Kidney (tissue), 22 donors: ENCODE data around the gene UBE4B. TPM values are rescaled to one million over a fixed set of nuclear protein-coding genes. Genes with fewer than 3 reads are reported as not detected.

Experiments used
- DNase-seq, 5 donors: peaks; one replicate each; pipeline ENCODE4 v3.0.0-alpha.2; 2013 to 2020
- FAIRE-seq: peaks from 2 replicates; lab custom pipeline; 2012; peaks lifted over from hg19 to GRCh38; lab: Jason Lieb, UNC
- H3K27ac ChIP-seq, 2 donors: one replicate each; pipeline ENCODE4 v1.7.0; 2013; ENCODE audit warnings: low read depth in 2 of 2, low read length in 2 of 2, inconsistent platforms in 1 of 2
- H3K27me3 ChIP-seq: one replicate; pipeline ENCODE4 v1.7.1; 2013; ENCODE audit warnings: low read length, inconsistent platforms; ENCODE audit not compliant: control insufficient read depth, insufficient read depth
- H3K36me3 ChIP-seq, 3 donors: one replicate each; pipeline versions ENCODE4 v1.7.0 to v1.7.1; 2013; ENCODE audit warnings: low read length in 3 of 3, control low read depth in 1 of 3, inconsistent platforms in 1 of 3; ENCODE audit not compliant: insufficient read depth in 3 of 3, control insufficient read depth in 2 of 3
- H3K4me1 ChIP-seq, 3 donors: one replicate each; pipeline versions ENCODE4 v1.7.0 to v1.7.1; 2013; ENCODE audit warnings: low read length in 3 of 3, inconsistent platforms in 1 of 3, low read depth in 1 of 3; ENCODE audit not compliant: control insufficient read depth in 2 of 3, insufficient read depth in 2 of 3
- H3K4me3 ChIP-seq, 3 donors: one replicate each; pipeline versions ENCODE4 v1.7.0 to v1.8.1; 2013; ENCODE audit warnings: low read length in 3 of 3, control low read depth in 1 of 3, inconsistent platforms in 1 of 3
- H3K9ac ChIP-seq, 3 donors: one replicate each; pipeline versions ENCODE4 v1.7.0 to v1.7.1; 2013; ENCODE audit warnings: low read length in 3 of 3, control low read depth in 1 of 3, inconsistent platforms in 1 of 3
- H3K9me3 ChIP-seq, 3 donors: one replicate each; pipeline versions ENCODE4 v1.7.0 to v1.7.1; 2013; ENCODE audit warnings: low read length in 3 of 3, control low read depth in 1 of 3, inconsistent platforms in 1 of 3; ENCODE audit not compliant: control insufficient read depth in 2 of 3, insufficient read depth in 1 of 3
- intact Hi-C: fragments of 100-400 bp; cut with DNase I; formaldehyde crosslinking; loops from one replicate; pipeline ENCODE4 v1.11.1; 2022
- long read RNA-seq, 10 donors: library from polyadenylated mRNA in 1 of 10; unstranded in 1 of 10; transcript quantifications; one replicate each; pipeline ENCODE4 v2.0.0 and lab custom pipeline, GENCODE V29; 2021 to 2026
- polyA plus RNA-seq: library from polyadenylated mRNA; stranded (reverse); fragments of 350-450 nt; fragmentation: Illumina TruSeq; extraction: RNeasy Lipid Tissue Mini Kit (QIAGEN cat#74804); gene quantifications from one replicate; pipeline ENCODE4 v1.2.3, GENCODE V29; 2014; ENCODE audit warnings: low read depth, low replicate concordance; ENCODE audit not compliant: insufficient read depth
- total RNA-seq: library from RNA; stranded (reverse); fragmentation: NEBNext Ultra II Directional; extraction: Animal tissue kit (Norgen Biotek cat#: 25700); gene quantifications from one replicate; pipeline ENCODE4 v1.2.1, GENCODE V29; 2021
- TF ChIP-seq, protein P1 (sequence below): IDR thresholded peaks from 3 replicates; pipeline ENCODE4 v1.5.1; 2012; ENCODE audit warnings: mild to moderate bottlenecking, moderate library complexity, borderline replicate concordance; ENCODE audit not compliant: insufficient read depth; ENCODE audit errors: extremely low read depth
- donor health status: control.
- donor health status: control.
- donor health status: control.
- donor health status: control.
- donor health status: control.
- donor health status: DM: yes; HTN: yes; CAD: no.
- donor health status: Normal renal cell carcinoma (clear cell type).

Gene UBE4B
- total RNA-seq (33.5 TPM), polyA plus RNA-seq (13.3 TPM)
- long read RNA-seq, donor 1, full-length matches to known transcripts, result 3 of 13 reads
- long read RNA-seq, donor 1, partial matches to known transcripts, result 10 of 13 reads
- long read RNA-seq, donor 1, other reads (novel, unspliced or antisense), result 0 of 13 reads
- long read RNA-seq, donor 2, full-length matches to known transcripts, result 1 of 9 reads
- long read RNA-seq, donor 2, partial matches to known transcripts, result 8 of 9 reads
- long read RNA-seq, donor 2, other reads (novel, unspliced or antisense), result 0 of 9 reads
- long read RNA-seq, donor 3, full-length matches to known transcripts, result 2 of 9 reads
- long read RNA-seq, donor 3, partial matches to known transcripts, result 7 of 9 reads
- long read RNA-seq, donor 3, other reads (novel, unspliced or antisense), result 0 of 9 reads
- long read RNA-seq, donor 4, partial matches to known transcripts, result 21 of 21 reads
- long read RNA-seq, donor 4, other reads (novel, unspliced or antisense), result 0 of 21 reads
- long read RNA-seq, donor 5, result 0 reads
- long read RNA-seq, donor 6, partial matches to known transcripts, result 0 of 1 reads
- long read RNA-seq, donor 6, other reads (novel, unspliced or antisense), result 0 of 1 reads
- long read RNA-seq, donor 7, partial matches to known transcripts, result 5 of 7 reads
- long read RNA-seq, donor 7, other reads (novel, unspliced or antisense), result 2 of 7 reads
- long read RNA-seq, donor 8, full-length matches to known transcripts, result 1 of 18 reads
- long read RNA-seq, donor 8, partial matches to known transcripts, result 17 of 18 reads
- long read RNA-seq, donor 8, other reads (novel, unspliced or antisense), result 0 of 18 reads
- long read RNA-seq, donor 9, result 0 reads
- long read RNA-seq, donor 10, partial matches to known transcripts, result 7 of 7 reads
- long read RNA-seq, donor 10, other reads (novel, unspliced or antisense), result 0 of 7 reads

DNA sequence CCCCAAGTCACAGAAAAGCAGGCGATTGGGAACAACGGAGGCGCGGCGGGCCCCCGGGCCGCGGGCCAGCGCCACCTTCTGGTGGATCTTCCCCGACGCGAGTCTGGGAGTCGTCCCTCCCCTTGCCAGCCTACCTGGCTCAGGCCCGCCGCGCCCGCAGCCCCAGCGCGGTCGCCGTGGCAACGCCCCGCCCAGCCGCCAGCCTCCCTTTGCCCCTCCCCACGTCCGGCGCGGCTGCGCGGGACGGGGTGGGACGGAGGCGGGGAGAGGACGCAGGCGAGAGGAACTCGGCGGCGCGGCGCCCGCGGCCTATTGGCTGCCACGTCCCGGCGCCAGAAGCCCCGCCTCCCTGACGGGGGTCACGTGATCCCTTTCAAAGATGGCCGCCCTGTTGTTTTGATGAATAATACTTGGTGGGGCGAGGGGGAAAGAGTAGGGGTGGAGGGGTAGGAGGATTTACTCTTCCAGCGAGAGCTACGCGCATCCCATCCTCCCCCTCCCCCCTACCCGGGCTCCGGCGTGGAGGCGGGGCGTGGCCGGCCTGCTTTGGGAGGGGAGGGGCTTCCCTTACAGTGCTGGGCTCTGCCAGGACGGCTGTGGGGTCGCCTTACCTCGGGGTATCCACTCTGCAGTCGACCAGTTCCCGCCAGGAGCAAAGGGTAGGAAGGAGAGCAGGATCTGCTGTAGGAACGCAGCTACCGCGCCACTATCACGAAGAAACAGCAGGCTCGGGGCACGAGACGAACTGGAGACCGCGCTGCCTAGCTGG is at the start of gene UBE4B:
UBE4B (plus strand) TSS at position 369 of the 769 bp plus-strand sequence. CDS start 713 bp downstream, outside the sequence.
- peaks cover 0 to 9% (median 0%) of the 10 kb centered on the region in 3 donors for H3K4me1 ChIP-seq
- intact Hi-C loops, result no loop called here
- TF ChIP-seq, protein P1, sequence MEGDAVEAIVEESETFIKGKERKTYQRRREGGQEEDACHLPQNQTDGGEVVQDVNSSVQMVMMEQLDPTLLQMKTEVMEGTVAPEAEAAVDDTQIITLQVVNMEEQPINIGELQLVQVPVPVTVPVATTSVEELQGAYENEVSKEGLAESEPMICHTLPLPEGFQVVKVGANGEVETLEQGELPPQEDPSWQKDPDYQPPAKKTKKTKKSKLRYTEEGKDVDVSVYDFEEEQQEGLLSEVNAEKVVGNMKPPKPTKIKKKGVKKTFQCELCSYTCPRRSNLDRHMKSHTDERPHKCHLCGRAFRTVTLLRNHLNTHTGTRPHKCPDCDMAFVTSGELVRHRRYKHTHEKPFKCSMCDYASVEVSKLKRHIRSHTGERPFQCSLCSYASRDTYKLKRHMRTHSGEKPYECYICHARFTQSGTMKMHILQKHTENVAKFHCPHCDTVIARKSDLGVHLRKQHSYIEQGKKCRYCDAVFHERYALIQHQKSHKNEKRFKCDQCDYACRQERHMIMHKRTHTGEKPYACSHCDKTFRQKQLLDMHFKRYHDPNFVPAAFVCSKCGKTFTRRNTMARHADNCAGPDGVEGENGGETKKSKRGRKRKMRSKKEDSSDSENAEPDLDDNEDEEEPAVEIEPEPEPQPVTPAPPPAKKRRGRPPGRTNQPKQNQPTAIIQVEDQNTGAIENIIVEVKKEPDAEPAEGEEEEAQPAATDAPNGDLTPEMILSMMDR, result peak; percentile 86
- FAIRE-seq, result no peak
- peak within 1 kb of the TSS; percentile 96 to 99 (median 96) for H3K4me3 ChIP-seq
- peak; percentile 99 to 100 (median 100) for DNase-seq
- H3K27me3 ChIP-seq, result no peaks in the 10 kb centered on the region
- H3K9me3 ChIP-seq, result no peaks in the 10 kb centered on the region
- H3K27ac ChIP-seq, result peak within 1 kb of the TSS; percentile 94 to 97
- no peaks in the 10 kb centered on the region for H3K36me3 ChIP-seq
- peak within 1 kb of the TSS; percentile 61 to 98 (median 91) for H3K9ac ChIP-seq

DNA sequence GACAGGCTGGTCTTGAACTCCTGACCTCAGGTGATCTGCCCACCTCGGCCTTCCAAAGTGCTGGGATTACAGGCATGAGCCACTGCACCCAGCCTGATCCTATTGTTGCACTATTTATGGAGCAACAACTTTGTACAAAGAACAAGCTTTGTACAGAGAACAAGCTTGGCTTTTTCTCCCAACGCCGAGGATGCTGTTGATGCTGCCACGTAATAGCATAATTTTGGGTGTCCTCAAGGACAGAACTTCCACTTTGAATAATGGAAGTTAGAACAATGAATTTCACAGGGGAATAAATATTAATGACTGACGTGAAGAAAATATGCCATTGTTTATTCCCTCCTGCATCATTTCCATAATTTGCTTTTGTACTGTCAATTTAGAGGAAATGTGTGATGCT is 48.5 kb upstream of the UBE4B start:
- TF ChIP-seq, protein P1, result no peak
- intact Hi-C loops, result no loop called here
- no peaks in the 10 kb centered on the region for H3K4me1 ChIP-seq
- peaks cover 0 to 9% (median 7%) of the 10 kb centered on the region in 3 donors for H3K36me3 ChIP-seq
- no peak for DNase-seq
- H3K27ac ChIP-seq, result no peak overlapping the region
- no peak overlapping the region for H3K9ac ChIP-seq
- no peak for FAIRE-seq
- H3K27me3 ChIP-seq, result no peaks in the 10 kb centered on the region
- H3K4me3 ChIP-seq, result no peak overlapping the region
- no peaks in the 10 kb centered on the region for H3K9me3 ChIP-seq

DNA sequence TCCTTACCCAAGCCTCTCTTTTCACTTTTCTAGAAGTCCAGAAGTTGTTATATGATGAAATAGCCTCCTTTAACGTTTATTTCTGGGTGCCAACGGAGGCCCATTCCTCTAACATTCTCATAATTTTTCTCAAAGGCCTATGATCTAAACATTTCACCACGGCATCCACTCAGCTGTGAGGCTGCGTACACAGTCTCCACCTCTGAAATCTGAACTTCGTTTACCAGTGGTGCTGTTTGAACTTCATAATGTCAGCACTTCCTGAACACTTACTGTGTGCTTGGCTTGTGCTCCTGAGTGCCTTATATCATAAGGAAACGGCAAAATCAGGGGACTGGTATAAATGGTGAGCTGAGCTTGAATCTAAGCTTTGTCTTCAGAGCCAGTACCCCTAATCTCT is 47.8 kb upstream of the UBE4B start:
- Histone ChIP-seq H3K4me3 (no peak overlapping the region), H3K4me1 (no peaks in the 10 kb centered on the region), H3K9me3 (no peaks in the 10 kb centered on the region), H3K27me3 (no peaks in the 10 kb centered on the region), H3K36me3 (peaks cover 0 to 9% (median 7%) of the 10 kb centered on the region in 3 donors), H3K9ac (no peak overlapping the region), H3K27ac (no peak overlapping the region)
- no peak for DNase-seq
- intact Hi-C loops, result no loop called here
- no peak for FAIRE-seq
- TF ChIP-seq, protein P1, result no peak
